Measurements from ENCODE around the gene MYO3A.

DNA sequence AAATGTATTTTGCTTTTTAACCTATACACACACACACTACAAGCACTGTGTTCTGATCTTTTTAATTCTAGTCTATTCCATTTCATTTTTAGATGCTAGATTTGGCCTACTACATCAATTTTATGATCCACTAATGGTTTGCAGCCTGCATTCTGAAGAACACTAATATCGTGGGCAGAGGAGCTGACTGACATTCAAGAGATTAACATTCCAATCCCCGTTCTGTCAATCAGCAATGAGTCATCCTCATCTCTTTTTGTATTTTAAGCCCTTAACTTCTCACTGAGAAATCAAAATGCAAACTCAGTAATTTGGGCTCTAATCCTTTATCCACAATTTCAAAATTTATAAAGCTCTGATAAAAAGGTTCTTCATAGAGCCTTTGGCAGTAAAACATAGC lies 235.4 kb downstream of the MYO3A start:
- TF ChIP-seq, protein P1, sequence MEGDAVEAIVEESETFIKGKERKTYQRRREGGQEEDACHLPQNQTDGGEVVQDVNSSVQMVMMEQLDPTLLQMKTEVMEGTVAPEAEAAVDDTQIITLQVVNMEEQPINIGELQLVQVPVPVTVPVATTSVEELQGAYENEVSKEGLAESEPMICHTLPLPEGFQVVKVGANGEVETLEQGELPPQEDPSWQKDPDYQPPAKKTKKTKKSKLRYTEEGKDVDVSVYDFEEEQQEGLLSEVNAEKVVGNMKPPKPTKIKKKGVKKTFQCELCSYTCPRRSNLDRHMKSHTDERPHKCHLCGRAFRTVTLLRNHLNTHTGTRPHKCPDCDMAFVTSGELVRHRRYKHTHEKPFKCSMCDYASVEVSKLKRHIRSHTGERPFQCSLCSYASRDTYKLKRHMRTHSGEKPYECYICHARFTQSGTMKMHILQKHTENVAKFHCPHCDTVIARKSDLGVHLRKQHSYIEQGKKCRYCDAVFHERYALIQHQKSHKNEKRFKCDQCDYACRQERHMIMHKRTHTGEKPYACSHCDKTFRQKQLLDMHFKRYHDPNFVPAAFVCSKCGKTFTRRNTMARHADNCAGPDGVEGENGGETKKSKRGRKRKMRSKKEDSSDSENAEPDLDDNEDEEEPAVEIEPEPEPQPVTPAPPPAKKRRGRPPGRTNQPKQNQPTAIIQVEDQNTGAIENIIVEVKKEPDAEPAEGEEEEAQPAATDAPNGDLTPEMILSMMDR (IDR thresholded peaks at IDR 0.05), result no peak
- no peak for TF ChIP-seq POLR2A (IDR thresholded peaks at IDR 0.05)
